Mucosa of descending colon (tissue), 3 donors: ENCODE results near the gene YWHAE. TPM values are rescaled to one million over a fixed set of nuclear protein-coding genes. Genes with fewer than 3 reads are reported as not detected.

Experiments used
- ATAC-seq: fragments of 200-7000 bp; cut with Tn5 transposase; one replicate; pipeline ENCODE4 v1.9.1; 2020; ENCODE audit warnings: mild to moderate bottlenecking, moderate library complexity
- DNase-seq, 3 donors: peaks; one replicate each; pipeline ENCODE4 v3.0.0-alpha.2; 2020
- H3K36me3 ChIP-seq: fragments of 200-600 bp; one replicate; pipeline ENCODE4 v1.8.0; 2021; ENCODE audit warnings: low read depth, mild to moderate bottlenecking
- H3K4me1 ChIP-seq: fragments of 200-600 bp; one replicate; pipeline ENCODE4 v1.8.0; 2021; ENCODE audit warnings: low read depth, mild to moderate bottlenecking
- H3K4me3 ChIP-seq: fragments of 200-600 bp; one replicate; pipeline ENCODE4 v1.8.0; 2021; ENCODE audit warnings: mild to moderate bottlenecking
- H3K9me3 ChIP-seq: fragments of 200-600 bp; one replicate; pipeline ENCODE4 v1.8.0; 2021; ENCODE audit warnings: mild to moderate bottlenecking
- CTCF ChIP-seq: fragments of 200-600 bp; IDR thresholded peaks from one replicate; pipeline ENCODE4 v1.8.0; 2022; ENCODE audit warnings: antibody characterized with exemption, mild to moderate bottlenecking
- intact Hi-C, 2 donors: fragments of 100-400 bp; cut with DNase I in 1 of 2; cut with micrococcal nuclease in 1 of 2; formaldehyde crosslinking; loops; one replicate each; pipeline versions ENCODE4 v1.11.0 to v1.11.1; 2022; cut with DNase I, micrococcal nuclease
- total RNA-seq, 3 donors: library from RNA; stranded (reverse); fragmentation: NEBNext Ultra II Directional in 2 of 3; extraction: Animal tissue kit (Norgen Biotek cat#: 25700) in 2 of 3; gene quantifications; one replicate each; pipeline versions ENCODE4 v1.2.1 to v1.2.4, GENCODE V29; 2021 to 2023
- donor health status: DM: no; HTN: no; CAD: no; lungs with moderate emphysema.
- donor health status: DM: no; HTN: no; CAD: no.
- donor health status: DM: no; HTN: yes; CAD: no.

YWHAE gene
- total RNA-seq, 3 donors from 2014 or later, result 370 to 494 (median 380) TPM

GRCh38 chr17:1347589-1348323 is 52.3 kb downstream of the YWHAE start:
- DNase-seq (peak; percentile 62 to 67 (median 64)), ATAC-seq (peak; percentile 89)
- no peaks in the 10 kb centered on the region for H3K9me3 ChIP-seq
- no peak for TF ChIP-seq CTCF
- H3K4me3 ChIP-seq, result no peak overlapping the region
- H3K36me3 ChIP-seq, result no peaks in the 10 kb centered on the region
- peaks cover 23% of the 10 kb centered on the region for H3K4me1 ChIP-seq
- intact Hi-C loops, result no loop called here

- no peak overlapping the region for H3K4me3 ChIP-seq
- H3K9me3 ChIP-seq, result no peaks in the 10 kb centered on the region
- no peak for TF ChIP-seq CTCF
- peaks cover 33% of the 10 kb centered on the region for H3K4me1 ChIP-seq
- H3K36me3 ChIP-seq, result no peaks in the 10 kb centered on the region
- DNase-seq (no peak), ATAC-seq (no peak)
- intact Hi-C loops, result no loop called here
Observed at GRCh38 chr17:1344521-1344920, 55.5 kb downstream of the YWHAE start.

- TF ChIP-seq CTCF, result no peak
- peaks cover 33% of the 10 kb centered on the region for H3K4me1 ChIP-seq
- H3K36me3 ChIP-seq, result no peaks in the 10 kb centered on the region
- H3K4me3 ChIP-seq, result no peak overlapping the region
- no peak for ATAC-seq
- no peaks in the 10 kb centered on the region for H3K9me3 ChIP-seq
- DNase-seq, result no peak
- intact Hi-C loops, result no loop called here
Observed at GRCh38 chr17:1343554-1343953, 56.5 kb downstream of the YWHAE start.

- intact Hi-C loops, result no loop called here
- Histone ChIP-seq H3K4me3 (no peak overlapping the region), H3K9me3 (no peaks in the 10 kb centered on the region), H3K36me3 (no peaks in the 10 kb centered on the region), H3K4me1 (peaks cover 10% of the 10 kb centered on the region)
- no peak for TF ChIP-seq CTCF
- no peak for DNase-seq
- ATAC-seq, result no peak
Observed at GRCh38 chr17:1340371-1340770, 59.7 kb downstream of the YWHAE start.

- intact Hi-C loops, result loop anchor here in 1 of 2 donors (5.0 kb wide), 1 partner anchor 59 kb away; the partner anchor contains the start of gene BHLHA9
- Histone ChIP-seq H3K9me3 (no peaks in the 10 kb centered on the region), H3K36me3 (no peaks in the 10 kb centered on the region), H3K4me3 (no peak overlapping the region), H3K4me1 (peaks cover 6% of the 10 kb centered on the region)
- no peak for TF ChIP-seq CTCF
- no peak for DNase-seq
- no peak for ATAC-seq
Observed at GRCh38 chr17:1331708-1332107, 68.3 kb downstream of the YWHAE start.
